Suprapubic skin (tissue), 4 donors: ENCODE data around the gene RNF144B.

ENCODE experiments used
- EP300 ChIP-seq: sonication (generic); formaldehyde crosslinking; IDR thresholded peaks from one replicate; pipeline ENCODE4 v1.6.1; 2017; ENCODE audit warnings: antibody characterized with exemption
- POLR2A ChIP-seq, 2 donors: fragments of 450-650 bp; IDR thresholded peaks; one replicate each; pipeline ENCODE4 v1.6.1; 2017; ENCODE audit warnings: antibody characterized with exemption in 2 of 2, mild to moderate bottlenecking in 2 of 2, moderate library complexity in 2 of 2
- POLR2AphosphoS5 ChIP-seq, 3 donors: sonication (generic); formaldehyde crosslinking; IDR thresholded peaks; one replicate each; pipeline ENCODE4 v1.6.1; 2017; ENCODE audit warnings: antibody characterized with exemption in 3 of 3
- TF ChIP-seq, protein P1 (sequence below), 2 donors: fragments of 200-600 bp in 1 of 2; fragments of 450-650 bp in 1 of 2; sonication (generic) in 1 of 2; IDR thresholded peaks; one replicate each; pipeline ENCODE4 v1.5.1; 2016 to 2019; ENCODE audit warnings: antibody characterized with exemption in 2 of 2, mild to moderate bottlenecking in 1 of 2, moderate library complexity in 1 of 2

DNA sequence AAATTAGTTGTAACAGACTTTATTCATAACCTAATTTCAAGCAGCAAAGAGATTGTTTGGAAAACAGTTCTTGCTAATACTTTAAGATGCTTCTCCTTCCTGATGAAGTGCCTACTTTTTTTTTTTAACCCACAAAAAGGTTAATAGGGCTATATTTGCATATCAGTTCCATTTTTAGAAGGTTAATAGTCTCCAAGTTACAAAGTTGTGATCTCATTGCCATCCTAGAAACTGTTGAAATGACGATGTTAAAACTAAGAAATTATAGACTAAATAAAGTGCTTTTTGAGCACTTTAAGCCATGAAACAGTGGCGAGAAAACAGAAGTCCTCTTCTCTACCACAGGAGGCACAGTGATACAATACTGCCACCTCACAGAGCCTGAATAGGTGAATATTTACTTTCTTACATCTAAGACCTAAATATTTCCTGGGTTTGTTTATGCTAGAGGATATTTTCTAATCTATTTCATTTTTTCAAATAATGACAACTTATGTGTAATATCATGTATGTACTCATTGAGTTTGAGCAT, 5.3 kb downstream of the RNF144B start:
- TF ChIP-seq, protein P1, sequence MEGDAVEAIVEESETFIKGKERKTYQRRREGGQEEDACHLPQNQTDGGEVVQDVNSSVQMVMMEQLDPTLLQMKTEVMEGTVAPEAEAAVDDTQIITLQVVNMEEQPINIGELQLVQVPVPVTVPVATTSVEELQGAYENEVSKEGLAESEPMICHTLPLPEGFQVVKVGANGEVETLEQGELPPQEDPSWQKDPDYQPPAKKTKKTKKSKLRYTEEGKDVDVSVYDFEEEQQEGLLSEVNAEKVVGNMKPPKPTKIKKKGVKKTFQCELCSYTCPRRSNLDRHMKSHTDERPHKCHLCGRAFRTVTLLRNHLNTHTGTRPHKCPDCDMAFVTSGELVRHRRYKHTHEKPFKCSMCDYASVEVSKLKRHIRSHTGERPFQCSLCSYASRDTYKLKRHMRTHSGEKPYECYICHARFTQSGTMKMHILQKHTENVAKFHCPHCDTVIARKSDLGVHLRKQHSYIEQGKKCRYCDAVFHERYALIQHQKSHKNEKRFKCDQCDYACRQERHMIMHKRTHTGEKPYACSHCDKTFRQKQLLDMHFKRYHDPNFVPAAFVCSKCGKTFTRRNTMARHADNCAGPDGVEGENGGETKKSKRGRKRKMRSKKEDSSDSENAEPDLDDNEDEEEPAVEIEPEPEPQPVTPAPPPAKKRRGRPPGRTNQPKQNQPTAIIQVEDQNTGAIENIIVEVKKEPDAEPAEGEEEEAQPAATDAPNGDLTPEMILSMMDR (IDR thresholded peaks at IDR 0.05): no peak
- TF ChIP-seq POLR2A (IDR thresholded peaks at IDR 0.05) (no peak), EP300 (no peak), POLR2AphosphoS5 (IDR thresholded peaks at IDR 0.05) (no peak)
